GM23248 (cell line): ENCODE measurements around the gene DRAM1. TPM values are rescaled to one million over a fixed set of nuclear protein-coding genes. Genes with fewer than 3 reads are reported as not detected.

ENCODE experiments used
- DNase-seq: peaks from one replicate; pipeline ENCODE4 v3.0.0-alpha.2; 2015
- H2AFZ ChIP-seq: fragments of 200-600 bp; sonication (generic); 2 replicates; pipeline ENCODE4 v1.6.1; 2016; ENCODE audit warnings: antibody characterized with exemption
- H3F3A ChIP-seq: fragments of 200-600 bp; sonication (generic); 2 replicates; pipeline ENCODE4 v1.6.1; 2016; ENCODE audit warnings: mild to moderate bottlenecking, antibody characterized with exemption, mixed run types; ENCODE audit not compliant: insufficient read depth
- H3K27ac ChIP-seq: fragments of 200-600 bp; sonication (generic); 2 replicates; pipeline ENCODE4 v1.5.1; 2016; ENCODE audit warnings: mild to moderate bottlenecking
- H3K27me3 ChIP-seq: fragments of 200-600 bp; sonication (generic); replicated peaks from 2 replicates; pipeline ENCODE4 v1.6.1; 2016; ENCODE audit warnings: mild to moderate bottlenecking; ENCODE audit not compliant: insufficient read depth
- H3K36me3 ChIP-seq: fragments of 200-600 bp; sonication (generic); 2 replicates; pipeline ENCODE4 v1.6.1; 2016; ENCODE audit warnings: low read depth, mild to moderate bottlenecking
- H3K4me1 ChIP-seq: fragments of 200-600 bp; sonication (generic); 2 replicates; pipeline ENCODE4 v1.6.1; 2016; ENCODE audit warnings: mild to moderate bottlenecking; ENCODE audit not compliant: insufficient read depth
- H3K4me2 ChIP-seq: fragments of 200-600 bp; sonication (generic); one replicate; pipeline ENCODE4 v1.6.1; 2016; ENCODE audit warnings: mild to moderate bottlenecking; ENCODE audit not compliant: unreplicated experiment
- H3K4me3 ChIP-seq: fragments of 200-600 bp; sonication (generic); 2 replicates; pipeline ENCODE4 v1.5.1; 2016; ENCODE audit warnings: mild to moderate bottlenecking
- H3K79me2 ChIP-seq: fragments of 200-600 bp; sonication (generic); 2 replicates; pipeline ENCODE4 v1.6.1; 2016; ENCODE audit warnings: mild to moderate bottlenecking; ENCODE audit not compliant: insufficient read depth
- H3K9ac ChIP-seq: fragments of 200-600 bp; sonication (generic); 2 replicates; pipeline ENCODE4 v1.6.1; 2016; ENCODE audit warnings: mild to moderate bottlenecking
- H3K9me2 ChIP-seq: fragments of 200-600 bp; sonication (generic); 2 replicates; pipeline ENCODE4 v1.6.1; 2016; ENCODE audit warnings: mixed run types, mild to moderate bottlenecking, moderate library complexity; ENCODE audit not compliant: insufficient read depth
- H3K9me3 ChIP-seq: fragments of 200-600 bp; sonication (generic); one replicate; pipeline ENCODE4 v1.6.1; 2017; ENCODE audit warnings: low read depth
- H4K20me1 ChIP-seq: fragments of 200-600 bp; sonication (generic); 2 replicates; pipeline ENCODE4 v1.6.0; 2016; ENCODE audit not compliant: insufficient read depth
- EZH2 ChIP-seq: fragments of 200-600 bp; sonication (generic); IDR thresholded peaks from 2 replicates; pipeline ENCODE4 v1.6.1; 2018; ENCODE audit warnings: antibody characterized with exemption, mild to moderate bottlenecking; ENCODE audit not compliant: insufficient read depth, poor library complexity, severe bottlenecking
- EZH2phosphoT487 ChIP-seq: fragments of 200-600 bp; sonication (generic); IDR thresholded peaks from 2 replicates; pipeline ENCODE4 v1.6.1; 2018; ENCODE audit warnings: antibody characterized with exemption, moderate library complexity, mild to moderate bottlenecking, low read depth; ENCODE audit not compliant: insufficient read depth
- WGBS, 2 experiments: methylation state at CpG; one replicate each; pipeline ENCODE4 v1.1.6; 2015 to 2017; ENCODE audit warnings: low lambda C conversion rate in 2 of 2, low coverage in 1 of 2; ENCODE audit errors: missing lambda C conversion rate in 2 of 2; 5-methylcytosine and 5-hydroxymethylcytosine counted together
- in situ Hi-C: fragments of 300-500 bp; cut with MboI; formaldehyde crosslinking; loops from 2 replicates; pipeline ENCODE4 v1.15.0; 2020
- polyA plus RNA-seq: library from polyadenylated mRNA; unstranded; fragments of >200 nt; fragmentation: Nextera tagmentation; extraction: Ambion mirVana; gene quantifications from 2 replicates; pipeline ENCODE4 v1.2.1, GENCODE V29; 2016
- total RNA-seq: library from RNA; depleted of rRNA; stranded (reverse); fragments of >200 nt; shearing (Covaris generic); gene quantifications from 2 replicates; pipeline ENCODE4 v1.2.3, GENCODE V29; 2014

Gene DRAM1
- total and polyA plus RNA-seq, 2 experiments from 2014 or later: 86.8 to 99.2 TPM

DNA sequence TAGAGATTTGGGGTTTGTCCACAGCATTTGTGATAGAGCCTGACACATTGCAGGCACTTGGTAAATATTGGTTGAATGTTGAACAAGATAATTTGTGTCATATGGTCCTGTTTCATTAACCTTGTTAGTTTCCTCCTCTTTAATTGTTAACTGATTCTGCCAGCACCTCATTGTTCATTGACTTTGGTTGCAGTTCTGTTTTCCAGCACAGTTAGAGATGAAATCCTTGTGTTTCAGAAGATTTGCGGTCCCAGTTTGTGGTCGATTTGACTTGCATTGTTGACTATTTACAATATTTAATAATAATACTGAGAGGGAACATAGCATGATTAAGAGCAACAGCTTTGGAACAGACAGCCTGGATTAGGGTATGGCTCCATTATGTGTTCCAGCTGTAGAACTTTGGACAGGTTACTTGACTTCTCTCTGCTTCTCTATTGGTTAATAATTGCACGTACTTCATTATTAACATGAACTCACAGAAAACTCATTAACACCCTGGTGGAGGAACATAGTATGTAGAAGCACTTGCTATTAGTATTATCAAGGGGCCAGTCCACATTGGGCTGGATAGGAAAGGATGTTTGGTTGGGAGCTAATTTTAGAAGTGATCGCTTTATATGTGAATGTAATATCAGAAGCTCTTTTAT, 8.7 kb downstream of the DRAM1 start:
- TF ChIP-seq EZH2phosphoT487 (no peak), EZH2 (no peak)
- no peaks in the 10 kb centered on the region for H3K9me3 ChIP-seq
- H3K79me2 ChIP-seq: peaks cover 92% of the 10 kb centered on the region
- H3K27me3 ChIP-seq: no peaks in the 10 kb centered on the region
- H3K27ac ChIP-seq: no peak overlapping the region
- no peak overlapping the region for H2AFZ ChIP-seq
- H4K20me1 ChIP-seq: no peaks in the 10 kb centered on the region
- no peak overlapping the region for H3K4me2 ChIP-seq
- no peak overlapping the region for H3K9ac ChIP-seq
- H3K9me2 ChIP-seq: no peaks in the 10 kb centered on the region
- 69 to 72% methylated on average over 4 of the region's 4 CpGs for WGBS, 2 experiments
- no peak for DNase-seq
- H3K4me3 ChIP-seq: no peak overlapping the region
- peaks cover 5% of the 10 kb centered on the region for H3K4me1 ChIP-seq
- 0 out of 2 replicates have a peak, but pooled peaks cover 16% of the 10 kb centered on the region for H3K36me3 ChIP-seq
- in situ Hi-C loops: no loop called here
- no peaks in the 10 kb centered on the region for H3F3A ChIP-seq

DNA sequence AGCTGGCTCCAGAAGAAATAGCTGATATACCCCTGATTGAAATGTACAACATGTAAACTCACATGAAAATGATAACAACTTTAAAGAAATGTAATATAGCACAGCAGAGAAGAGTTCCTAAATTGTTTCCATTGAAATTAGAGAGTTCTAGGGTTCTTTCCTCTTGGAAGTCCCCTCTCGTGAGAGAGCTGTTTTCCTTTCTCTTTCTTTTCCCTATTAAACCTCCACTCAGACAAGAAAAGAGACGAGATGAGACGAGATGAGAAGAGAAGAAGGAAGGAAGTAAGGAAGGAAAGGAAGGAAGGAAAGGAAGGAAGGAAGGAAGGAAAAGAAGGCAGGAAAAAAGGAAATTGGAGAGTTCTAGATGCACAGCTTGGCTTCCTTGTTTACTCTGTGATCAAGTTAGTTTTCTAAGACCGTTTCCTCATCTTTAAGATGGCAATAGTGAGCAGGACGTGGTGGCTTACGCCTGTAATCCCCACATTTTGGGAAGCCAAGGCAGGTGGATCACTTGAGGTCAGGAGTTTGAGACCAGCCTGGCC, 11.9 kb downstream of the DRAM1 start:
- Histone ChIP-seq H3K27ac (no peak overlapping the region), H3K36me3 (0 out of 2 replicates have a peak, but pooled peaks cover 6% of the 10 kb centered on the region), H3K4me2 (no peak overlapping the region), H3K4me1 (peaks cover 31% of the 10 kb centered on the region), H3K9me2 (no peaks in the 10 kb centered on the region), H3F3A (peaks cover 23% of the 10 kb centered on the region), H4K20me1 (no peaks in the 10 kb centered on the region), H2AFZ (no peak overlapping the region), H3K9ac (no peak overlapping the region), H3K79me2 (peaks cover 77% of the 10 kb centered on the region), H3K27me3 (no peaks in the 10 kb centered on the region), H3K4me3 (no peak overlapping the region), H3K9me3 (no peaks in the 10 kb centered on the region)
- 92 to 95% methylated on average over 6 of the region's 6 CpGs for WGBS, 2 experiments
- no peak for DNase-seq
- in situ Hi-C loops: no loop called here
- TF ChIP-seq EZH2phosphoT487 (no peak), EZH2 (no peak)

GRCh38 chr12:101891462-101891971, 14.1 kb downstream of the DRAM1 start:
- H2AFZ ChIP-seq: peak overlapping the region; percentile 2; the same call in 1 of the 2 replicates
- WGBS, 2 experiments: 0% methylated on average over 3 of the region's 3 CpGs
- DNase-seq: peak; percentile 80

DNA sequence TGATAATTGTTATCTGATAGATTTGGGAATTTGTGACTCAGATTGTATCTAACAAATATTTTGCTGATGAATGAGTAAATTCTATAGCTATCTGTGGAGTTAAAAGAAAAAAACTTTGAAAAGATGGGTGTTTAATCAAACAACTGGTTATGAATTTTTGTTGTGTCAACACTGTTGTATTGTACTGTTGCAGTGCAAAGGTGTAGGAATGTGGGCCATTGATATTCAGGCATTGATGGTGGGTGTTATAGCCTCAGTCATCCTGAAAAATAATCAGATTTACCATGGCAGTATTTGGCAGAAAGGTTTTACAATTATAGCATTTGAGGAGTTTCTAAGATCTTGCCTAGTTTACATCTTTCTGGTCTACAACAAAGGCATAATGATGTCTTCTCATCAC, 15.4 kb downstream of the DRAM1 start:
- Histone ChIP-seq H3K27ac (peak overlapping the region; percentile 59; the same call in 1 of the 2 replicates), H3K4me2 (peak overlapping the region; percentile 1)
- TF ChIP-seq EZH2 (no peak), EZH2phosphoT487 (no peak)

More at GRCh38 chr12:101891462-101891971, 14.1 kb downstream of the DRAM1 start:
- Histone ChIP-seq H3K9ac (peak overlapping the region; percentile 29), H3K9me2 (no peaks in the 10 kb centered on the region), H3F3A (peaks cover 30% of the 10 kb centered on the region), H3K27me3 (no peaks in the 10 kb centered on the region), H3K79me2 (peaks cover 64% of the 10 kb centered on the region), H3K4me3 (peak overlapping the region; percentile 36), H3K9me3 (no peaks in the 10 kb centered on the region), H3K4me2 (peak overlapping the region; percentile 47), H3K4me1 (peaks cover 42% of the 10 kb centered on the region), H3K27ac (peak overlapping the region; percentile 59), H4K20me1 (no peaks in the 10 kb centered on the region), H3K36me3 (0 out of 2 replicates have a peak, but pooled peaks cover 11% of the 10 kb centered on the region)
- in situ Hi-C loops: no loop called here
- TF ChIP-seq EZH2 (no peak), EZH2phosphoT487 (no peak)

More for the DNA sequence above, 15.4 kb downstream of the DRAM1 start:
- H3K9me2 ChIP-seq: no peaks in the 10 kb centered on the region
- peaks cover 35% of the 10 kb centered on the region for H3F3A ChIP-seq
- no peak overlapping the region for H3K4me3 ChIP-seq
- peaks cover 18% of the 10 kb centered on the region; the same call in 1 of the 2 replicates for H3K36me3 ChIP-seq
- DNase-seq: no peak
- H3K27me3 ChIP-seq: no peaks in the 10 kb centered on the region
- peaks cover 64% of the 10 kb centered on the region for H3K79me2 ChIP-seq
- H2AFZ ChIP-seq: no peak overlapping the region
- H4K20me1 ChIP-seq: no peaks in the 10 kb centered on the region
- H3K9ac ChIP-seq: no peak overlapping the region
- H3K9me3 ChIP-seq: no peaks in the 10 kb centered on the region
- in situ Hi-C loops: no loop called here
- peaks cover 42% of the 10 kb centered on the region for H3K4me1 ChIP-seq
